K562 (cell line): ENCODE results near the gene TRAPPC4. TPM values are rescaled to one million over a fixed set of nuclear protein-coding genes. Genes with fewer than 3 reads are reported as not detected.

Experiments
- CREM ChIP-seq: IDR thresholded peaks from 2 replicates; pipeline ENCODE4 v1.6.1; 2014; ENCODE audit warnings: antibody characterized with exemption, low read depth
- EGR1 ChIP-seq: fragments of 450-650 bp; conservative IDR thresholded peaks from 2 replicates; pipeline ENCODE4 v1.6.1; 2017; ENCODE audit warnings: mild to moderate bottlenecking
- GTF2F1 ChIP-seq: IDR thresholded peaks from 2 replicates; pipeline ENCODE4 v1.6.1; 2011; ENCODE audit warnings: low read depth, low read length, improper control_type of control experiment
- JUN ChIP-seq, 2 experiments: sonication (generic) in 1 of 2; formaldehyde crosslinking in 1 of 2; IDR thresholded peaks; 2 replicates each; pipeline versions ENCODE4 v1.6.1 to v1.8.0; 2012 to 2022; ENCODE audit warnings: borderline replicate concordance in 2 of 2, mild to moderate bottlenecking in 2 of 2, improper control_type of control experiment in 1 of 2, low read depth in 1 of 2, low read length in 1 of 2, missing genetic modification reagents in 1 of 2
- MAFF ChIP-seq: IDR thresholded peaks from 2 replicates; pipeline ENCODE4 v1.6.1; 2012; ENCODE audit warnings: low read length, improper control_type of control experiment
- MEF2A ChIP-seq: IDR thresholded peaks from 2 replicates; pipeline ENCODE4 v1.6.1; 2011; ENCODE audit warnings: low read depth, mild to moderate bottlenecking, low read length, moderate library complexity; ENCODE audit not compliant: control insufficient read depth
- PURB ChIP-seq: sonication (generic); formaldehyde crosslinking; IDR thresholded peaks from 2 replicates; pipeline ENCODE4 v1.9.0; 2021; ENCODE audit warnings: low read depth, mild to moderate bottlenecking, missing genetic modification reagents
- PYGO2 ChIP-seq: fragments of 450-650 bp; IDR thresholded peaks from 2 replicates; pipeline ENCODE4 v1.6.1; 2016; ENCODE audit warnings: mild to moderate bottlenecking, missing genetic modification characterization, moderate library complexity, missing compliant biosample characterization
- SAP30 ChIP-seq: fragments of 200-600 bp; sonication (generic); IDR thresholded peaks from 2 replicates; pipeline ENCODE4 v1.6.1; 2012; ENCODE audit warnings: borderline replicate concordance, low read depth, mild to moderate bottlenecking, moderate library complexity, low read length, control low read depth, inconsistent platforms; ENCODE audit not compliant: insufficient read depth, poor library complexity, severe bottlenecking
- SMAD1 ChIP-seq: fragments of 150-350 bp; IDR thresholded peaks from 2 replicates; pipeline ENCODE4 v1.6.1; 2014; ENCODE audit warnings: low read length, low read depth; ENCODE audit not compliant: partially characterized antibody
- polyA plus RNA-seq, 8 experiments: library from polyadenylated mRNA; depleted of rRNA in 4 of 8; stranded (reverse) in 5 of 8; unstranded in 3 of 8; fragments of >200 nt; fragmentation: Nextera tagmentation in 2 of 8; fragmentation: Illumina TruSeq in 1 of 8; extraction: Ambion mirVana in 2 of 8; extraction: Trizol in 1 of 8; gene quantifications; 2 replicates each; pipeline versions ENCODE4 v1.2.1 to v1.2.3, GENCODE V29; 2011 to 2014; ENCODE audit warnings: inconsistent platforms in 1 of 8, missing spikeins in 1 of 8
- total RNA-seq, 7 experiments: library from RNA; depleted of rRNA in 6 of 7; stranded (reverse); fragments of >200 nt in 6 of 7; fragmentation: Illumina TruSeq in 2 of 7; extraction: Trizol in 2 of 7; gene quantifications; 2 replicates each; pipeline versions ENCODE4 v1.2.1 to v1.2.3, GENCODE V29; 2011 to 2021; ENCODE audit warnings: low replicate concordance in 1 of 7
- TF ChIP-seq, protein P1 (sequence below): sonication (generic); formaldehyde crosslinking; IDR thresholded peaks from 2 replicates; pipeline ENCODE4 v1.8.0; 2023; ENCODE audit warnings: mild to moderate bottlenecking, missing genetic modification reagents
- TF ChIP-seq, protein P2 (sequence below): sonication (generic); formaldehyde crosslinking; IDR thresholded peaks from 2 replicates; pipeline ENCODE4 v1.8.1; 2023; ENCODE audit warnings: mild to moderate bottlenecking, missing genetic modification reagents
- TF ChIP-seq, protein P3 (sequence below): fragments of 250-450 bp; sonication (Bioruptor Pico); IDR thresholded peaks from 2 replicates; pipeline ENCODE4 v1.8.0; 2021; ENCODE audit warnings: borderline replicate concordance, mild to moderate bottlenecking, moderate library complexity; ENCODE audit not compliant: poor library complexity, severe bottlenecking
- TF ChIP-seq, protein P4 (sequence below): fragments of 150-350 bp; IDR thresholded peaks from 2 replicates; pipeline ENCODE4 v1.6.1; 2014; ENCODE audit warnings: low read depth, mild to moderate bottlenecking, low read length, borderline replicate concordance

Gene TRAPPC4
- total and polyA plus RNA-seq, 9 of the 15 experiments (the other 6 are each of a cell fraction or from before 2014, with no cell fraction given), result 121 to 524 (median 142) TPM

DNA sequence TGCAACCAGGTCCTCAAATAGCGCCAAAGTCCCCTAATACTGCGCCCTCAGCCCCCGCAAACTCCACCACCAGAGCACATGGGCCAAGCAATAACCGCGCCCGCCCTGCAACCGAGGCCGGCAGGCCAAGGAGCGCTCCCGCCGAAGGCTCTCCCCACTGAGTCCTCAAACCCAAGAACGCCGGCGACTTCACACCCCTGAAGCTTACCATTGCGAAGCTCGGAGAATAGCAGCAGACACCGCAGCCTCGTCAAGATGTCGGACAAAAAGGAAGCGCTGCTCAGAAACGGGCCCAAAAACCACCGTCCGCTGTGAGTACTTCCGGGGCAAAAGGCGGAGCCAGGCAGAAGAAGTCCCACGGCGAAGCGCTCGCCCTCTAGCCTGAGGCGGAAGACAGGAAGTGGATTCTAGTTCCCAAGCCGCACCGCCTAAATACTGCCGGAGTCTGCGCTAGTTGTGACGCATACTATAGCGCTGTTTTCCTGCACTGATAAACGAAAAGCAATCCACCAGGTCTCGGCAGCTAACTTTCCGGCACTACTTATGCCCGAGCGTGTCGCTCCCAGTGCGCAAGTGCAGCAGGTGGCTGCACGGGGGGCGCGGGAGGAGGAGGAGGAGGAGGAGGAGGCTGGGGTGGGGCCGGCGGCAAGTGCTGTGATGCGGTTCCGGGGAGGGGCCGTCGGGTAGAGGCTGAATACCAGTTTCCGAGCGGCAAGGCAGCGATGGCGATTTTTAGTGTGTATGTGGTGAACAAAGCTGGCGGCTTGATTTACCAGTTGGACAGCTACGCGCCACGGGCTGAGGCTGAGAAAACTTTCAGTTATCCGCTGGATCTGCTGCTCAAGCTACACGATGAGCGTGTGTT is at the start of gene TRAPPC4, which contains the start of gene RPS25 (continued):
- TF ChIP-seq, protein P1, sequence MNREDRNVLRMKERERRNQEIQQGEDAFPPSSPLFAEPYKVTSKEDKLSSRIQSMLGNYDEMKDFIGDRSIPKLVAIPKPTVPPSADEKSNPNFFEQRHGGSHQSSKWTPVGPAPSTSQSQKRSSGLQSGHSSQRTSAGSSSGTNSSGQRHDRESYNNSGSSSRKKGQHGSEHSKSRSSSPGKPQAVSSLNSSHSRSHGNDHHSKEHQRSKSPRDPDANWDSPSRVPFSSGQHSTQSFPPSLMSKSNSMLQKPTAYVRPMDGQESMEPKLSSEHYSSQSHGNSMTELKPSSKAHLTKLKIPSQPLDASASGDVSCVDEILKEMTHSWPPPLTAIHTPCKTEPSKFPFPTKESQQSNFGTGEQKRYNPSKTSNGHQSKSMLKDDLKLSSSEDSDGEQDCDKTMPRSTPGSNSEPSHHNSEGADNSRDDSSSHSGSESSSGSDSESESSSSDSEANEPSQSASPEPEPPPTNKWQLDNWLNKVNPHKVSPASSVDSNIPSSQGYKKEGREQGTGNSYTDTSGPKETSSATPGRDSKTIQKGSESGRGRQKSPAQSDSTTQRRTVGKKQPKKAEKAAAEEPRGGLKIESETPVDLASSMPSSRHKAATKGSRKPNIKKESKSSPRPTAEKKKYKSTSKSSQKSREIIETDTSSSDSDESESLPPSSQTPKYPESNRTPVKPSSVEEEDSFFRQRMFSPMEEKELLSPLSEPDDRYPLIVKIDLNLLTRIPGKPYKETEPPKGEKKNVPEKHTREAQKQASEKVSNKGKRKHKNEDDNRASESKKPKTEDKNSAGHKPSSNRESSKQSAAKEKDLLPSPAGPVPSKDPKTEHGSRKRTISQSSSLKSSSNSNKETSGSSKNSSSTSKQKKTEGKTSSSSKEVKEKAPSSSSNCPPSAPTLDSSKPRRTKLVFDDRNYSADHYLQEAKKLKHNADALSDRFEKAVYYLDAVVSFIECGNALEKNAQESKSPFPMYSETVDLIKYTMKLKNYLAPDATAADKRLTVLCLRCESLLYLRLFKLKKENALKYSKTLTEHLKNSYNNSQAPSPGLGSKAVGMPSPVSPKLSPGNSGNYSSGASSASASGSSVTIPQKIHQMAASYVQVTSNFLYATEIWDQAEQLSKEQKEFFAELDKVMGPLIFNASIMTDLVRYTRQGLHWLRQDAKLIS (CRISPR knock-in tag), result peak; percentile 82
- TF ChIP-seq, protein P2, sequence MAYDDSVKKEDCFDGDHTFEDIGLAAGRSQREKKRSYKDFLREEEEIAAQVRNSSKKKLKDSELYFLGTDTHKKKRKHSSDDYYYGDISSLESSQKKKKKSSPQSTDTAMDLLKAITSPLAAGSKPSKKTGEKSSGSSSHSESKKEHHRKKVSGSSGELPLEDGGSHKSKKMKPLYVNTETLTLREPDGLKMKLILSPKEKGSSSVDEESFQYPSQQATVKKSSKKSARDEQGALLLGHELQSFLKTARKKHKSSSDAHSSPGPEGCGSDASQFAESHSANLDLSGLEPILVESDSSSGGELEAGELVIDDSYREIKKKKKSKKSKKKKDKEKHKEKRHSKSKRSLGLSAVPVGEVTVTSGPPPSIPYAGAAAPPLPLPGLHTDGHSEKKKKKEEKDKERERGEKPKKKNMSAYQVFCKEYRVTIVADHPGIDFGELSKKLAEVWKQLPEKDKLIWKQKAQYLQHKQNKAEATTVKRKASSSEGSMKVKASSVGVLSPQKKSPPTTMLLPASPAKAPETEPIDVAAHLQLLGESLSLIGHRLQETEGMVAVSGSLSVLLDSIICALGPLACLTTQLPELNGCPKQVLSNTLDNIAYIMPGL, result peak; percentile 72; the same call in 1 of the 2 replicates
- TF ChIP-seq MEF2A, result peak; percentile 38; the same call in 1 of the 2 replicates
- peak; percentile 69 for TF ChIP-seq SAP30
- TF ChIP-seq SMAD1, result peak; percentile 84
- TF ChIP-seq, protein P3, sequence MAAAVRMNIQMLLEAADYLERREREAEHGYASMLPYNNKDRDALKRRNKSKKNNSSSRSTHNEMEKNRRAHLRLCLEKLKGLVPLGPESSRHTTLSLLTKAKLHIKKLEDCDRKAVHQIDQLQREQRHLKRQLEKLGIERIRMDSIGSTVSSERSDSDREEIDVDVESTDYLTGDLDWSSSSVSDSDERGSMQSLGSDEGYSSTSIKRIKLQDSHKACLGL (CRISPR knock-in tag), result peak; percentile 64
- TF ChIP-seq, protein P4, sequence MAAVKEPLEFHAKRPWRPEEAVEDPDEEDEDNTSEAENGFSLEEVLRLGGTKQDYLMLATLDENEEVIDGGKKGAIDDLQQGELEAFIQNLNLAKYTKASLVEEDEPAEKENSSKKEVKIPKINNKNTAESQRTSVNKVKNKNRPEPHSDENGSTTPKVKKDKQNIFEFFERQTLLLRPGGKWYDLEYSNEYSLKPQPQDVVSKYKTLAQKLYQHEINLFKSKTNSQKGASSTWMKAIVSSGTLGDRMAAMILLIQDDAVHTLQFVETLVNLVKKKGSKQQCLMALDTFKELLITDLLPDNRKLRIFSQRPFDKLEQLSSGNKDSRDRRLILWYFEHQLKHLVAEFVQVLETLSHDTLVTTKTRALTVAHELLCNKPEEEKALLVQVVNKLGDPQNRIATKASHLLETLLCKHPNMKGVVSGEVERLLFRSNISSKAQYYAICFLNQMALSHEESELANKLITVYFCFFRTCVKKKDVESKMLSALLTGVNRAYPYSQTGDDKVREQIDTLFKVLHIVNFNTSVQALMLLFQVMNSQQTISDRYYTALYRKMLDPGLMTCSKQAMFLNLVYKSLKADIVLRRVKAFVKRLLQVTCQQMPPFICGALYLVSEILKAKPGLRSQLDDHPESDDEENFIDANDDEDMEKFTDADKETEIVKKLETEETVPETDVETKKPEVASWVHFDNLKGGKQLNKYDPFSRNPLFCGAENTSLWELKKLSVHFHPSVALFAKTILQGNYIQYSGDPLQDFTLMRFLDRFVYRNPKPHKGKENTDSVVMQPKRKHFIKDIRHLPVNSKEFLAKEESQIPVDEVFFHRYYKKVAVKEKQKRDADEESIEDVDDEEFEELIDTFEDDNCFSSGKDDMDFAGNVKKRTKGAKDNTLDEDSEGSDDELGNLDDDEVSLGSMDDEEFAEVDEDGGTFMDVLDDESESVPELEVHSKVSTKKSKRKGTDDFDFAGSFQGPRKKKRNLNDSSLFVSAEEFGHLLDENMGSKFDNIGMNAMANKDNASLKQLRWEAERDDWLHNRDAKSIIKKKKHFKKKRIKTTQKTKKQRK, result no peak
- peak; percentile 92 for TF ChIP-seq CREM
- no peak for TF ChIP-seq PYGO2
- peak; percentile 88 for TF ChIP-seq GTF2F1
- peak; percentile 71 for TF ChIP-seq EGR1
- TF ChIP-seq PURB, result no peak
- peak; percentile 4; the same call in 1 of the 2 replicates for TF ChIP-seq JUN (IDR thresholded peaks at IDR 0.05; ENCODE audit: borderline replicate concordance, low read depth, low read length)
- peak; percentile 82; the same call in 1 of the 2 replicates for TF ChIP-seq JUN (CRISPR knock-in tag; IDR thresholded peaks at IDR 0.05; ENCODE audit: borderline replicate concordance)
- no peak for TF ChIP-seq MAFF
